Body of pancreas (tissue), 4 donors: ENCODE measurements around the gene SSRP1. TPM values are rescaled to one million over a fixed set of nuclear protein-coding genes. Genes with fewer than 3 reads are reported as not detected.

ENCODE experiments used
- ATAC-seq: fragments of 150-250 bp; one replicate; pipeline ENCODE4 v1.9.1; 2016
- DNase-seq, 4 donors: peaks; one replicate each; pipeline ENCODE4 v3.0.0-alpha.2; 2019
- H3K27ac ChIP-seq, 4 donors: fragments of 200-600 bp; sonication (generic); 1 replicate in 3 of 4; 2 replicates in 1 of 4; pipeline versions ENCODE4 v1.5.1 to v1.6.1; 2016 to 2019; ENCODE audit warnings: mild to moderate bottlenecking in 1 of 4, mixed read lengths in 1 of 4, moderate library complexity in 1 of 4
- H3K27me3 ChIP-seq, 2 donors: fragments of 200-600 bp; sonication (generic); one replicate each; pipeline ENCODE4 v1.6.0; 2016; ENCODE audit warnings: mild to moderate bottlenecking in 1 of 2
- H3K36me3 ChIP-seq, 2 donors: fragments of 200-600 bp; sonication (generic); replicated peaks in 1 of 2; 2 replicates each; pipeline ENCODE4 v1.5.1; 2016; ENCODE audit warnings: low read depth in 2 of 2; ENCODE audit not compliant: insufficient read depth in 1 of 2
- H3K4me1 ChIP-seq: fragments of 200-600 bp; sonication (generic); one replicate; pipeline ENCODE4 v1.6.0; 2016
- H3K4me3 ChIP-seq, 2 donors: fragments of 200-600 bp; sonication (generic); 1 replicate in 1 of 2; 2 replicates in 1 of 2; pipeline ENCODE4 v1.5.1; 2016 to 2019
- H3K9me3 ChIP-seq, 3 donors: fragments of 200-600 bp; sonication (generic); 1 replicate in 2 of 3; 2 replicates in 1 of 3; pipeline ENCODE4 v1.5.1; 2016
- POLR2A ChIP-seq, 3 donors: fragments of 450-650 bp; IDR thresholded peaks; one replicate each; pipeline ENCODE4 v1.6.1; 2016; ENCODE audit warnings: antibody characterized with exemption in 3 of 3, mild to moderate bottlenecking in 2 of 3
- WGBS, 2 donors: methylation state at CpG; one replicate each; pipeline ENCODE4 v1.1.5; 2017; 5-methylcytosine and 5-hydroxymethylcytosine counted together
- intact Hi-C: fragments of 100-400 bp; cut with DNase I; formaldehyde crosslinking; loops from one replicate; pipeline ENCODE4 v1.15.1; 2023
- total RNA-seq, 2 donors: library from RNA; depleted of rRNA; stranded (reverse); fragments of >200 nt; gene quantifications; one replicate each; pipeline ENCODE4 v1.1.0, GENCODE V29; 2016
- TF ChIP-seq, protein P1 (sequence below), 7 experiments: fragments of 450-650 bp in 4 of 7; fragments of 200-600 bp in 3 of 7; sonication (generic) in 3 of 7; IDR thresholded peaks; one replicate each; pipeline ENCODE4 v1.5.1; 2016 to 2019; ENCODE audit warnings: antibody characterized with exemption in 7 of 7

Gene SSRP1
- total RNA-seq, 2 donors from 2014 or later, result 44.2 to 51.9 TPM

DNA sequence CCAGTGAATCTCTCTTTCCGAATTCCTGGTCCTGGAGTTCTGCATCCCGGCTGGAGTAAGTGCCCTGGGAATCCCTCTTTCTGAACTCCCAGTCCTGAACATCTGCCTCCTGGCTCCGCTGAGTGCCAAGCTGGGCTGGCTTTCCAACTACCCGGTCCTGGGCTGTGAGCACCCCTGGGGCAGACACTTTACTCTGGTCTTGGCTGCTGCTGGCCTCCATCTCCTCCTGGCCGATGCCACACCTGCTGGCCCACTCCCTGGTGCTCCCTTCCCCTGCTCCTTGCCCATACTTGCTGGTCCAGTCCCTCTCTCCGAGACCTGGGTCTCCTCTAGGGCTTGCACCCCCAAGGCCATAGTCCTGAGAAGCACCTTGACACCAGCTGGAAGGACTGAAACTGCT, 25.6 kb downstream of the SSRP1 start:
- H3K36me3 ChIP-seq, result peaks cover 3 to 6% of the 10 kb centered on the region in 2 donors
- H3K27ac ChIP-seq, result peak overlapping the region; percentile 84 to 97 (median 92)
- H3K9me3 ChIP-seq, result no peaks in the 10 kb centered on the region
- no peak for ATAC-seq
- DNase-seq, result peak in 1 of 4 donors; percentile 24
- H3K4me1 ChIP-seq, result peaks cover 81% of the 10 kb centered on the region
- no peak overlapping the region for H3K4me3 ChIP-seq
- WGBS, 2 donors, result 62 to 75% methylated on average over 5 to 6 of the region's 6 CpGs
- H3K27me3 ChIP-seq, result no peaks in the 10 kb centered on the region
- TF ChIP-seq POLR2A (IDR thresholded peaks at IDR 0.05), result no peak
- TF ChIP-seq, protein P1, sequence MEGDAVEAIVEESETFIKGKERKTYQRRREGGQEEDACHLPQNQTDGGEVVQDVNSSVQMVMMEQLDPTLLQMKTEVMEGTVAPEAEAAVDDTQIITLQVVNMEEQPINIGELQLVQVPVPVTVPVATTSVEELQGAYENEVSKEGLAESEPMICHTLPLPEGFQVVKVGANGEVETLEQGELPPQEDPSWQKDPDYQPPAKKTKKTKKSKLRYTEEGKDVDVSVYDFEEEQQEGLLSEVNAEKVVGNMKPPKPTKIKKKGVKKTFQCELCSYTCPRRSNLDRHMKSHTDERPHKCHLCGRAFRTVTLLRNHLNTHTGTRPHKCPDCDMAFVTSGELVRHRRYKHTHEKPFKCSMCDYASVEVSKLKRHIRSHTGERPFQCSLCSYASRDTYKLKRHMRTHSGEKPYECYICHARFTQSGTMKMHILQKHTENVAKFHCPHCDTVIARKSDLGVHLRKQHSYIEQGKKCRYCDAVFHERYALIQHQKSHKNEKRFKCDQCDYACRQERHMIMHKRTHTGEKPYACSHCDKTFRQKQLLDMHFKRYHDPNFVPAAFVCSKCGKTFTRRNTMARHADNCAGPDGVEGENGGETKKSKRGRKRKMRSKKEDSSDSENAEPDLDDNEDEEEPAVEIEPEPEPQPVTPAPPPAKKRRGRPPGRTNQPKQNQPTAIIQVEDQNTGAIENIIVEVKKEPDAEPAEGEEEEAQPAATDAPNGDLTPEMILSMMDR (IDR thresholded peaks at IDR 0.05), result no peak
- intact Hi-C loops, result no loop called here

DNA sequence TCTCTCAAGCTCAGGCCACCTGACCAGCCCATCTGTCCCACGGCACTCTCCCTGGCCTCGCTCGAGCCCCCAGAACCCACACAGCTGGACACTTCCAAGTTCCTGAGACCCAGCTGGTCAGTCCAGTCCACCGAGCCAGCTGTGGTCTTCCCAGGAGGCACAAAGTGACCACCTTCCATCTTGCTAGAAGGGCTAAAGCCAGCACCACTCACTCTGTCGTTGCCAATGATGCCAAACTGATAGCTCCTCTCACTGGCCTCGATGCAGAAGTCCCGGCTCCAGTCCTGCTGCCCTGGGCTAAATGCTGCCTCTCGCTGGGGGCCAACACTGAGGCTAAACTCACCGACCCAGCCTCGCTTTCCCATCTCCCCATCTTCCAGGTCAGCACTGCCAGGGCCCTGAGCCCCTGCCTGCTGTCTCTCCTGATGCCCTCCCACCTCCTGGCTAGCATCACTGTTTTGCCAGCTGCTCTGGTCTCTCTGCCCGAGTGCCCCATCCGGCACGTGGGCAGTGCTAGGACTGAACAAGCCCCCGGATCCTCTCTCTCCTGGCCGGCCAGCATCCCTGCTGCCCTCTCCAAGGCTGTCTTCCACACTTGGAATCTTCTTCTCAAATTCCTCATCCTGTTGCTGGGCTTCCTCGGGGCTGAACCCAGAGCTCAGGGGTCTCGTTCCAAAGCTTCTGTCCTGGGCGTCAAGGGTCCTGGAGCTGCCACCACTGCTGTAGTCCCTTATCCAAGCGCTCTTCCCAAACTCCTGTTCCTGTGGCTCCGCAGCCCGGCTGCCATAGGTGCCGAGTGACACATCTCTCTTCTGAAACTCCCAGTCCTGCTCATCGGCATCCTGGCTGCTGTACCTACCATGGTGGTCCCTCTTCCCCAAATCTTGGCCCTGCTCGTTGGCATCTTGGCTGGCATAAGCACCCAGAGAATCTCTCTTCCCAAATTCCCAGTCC, 26.3 kb downstream of the SSRP1 start:
- no peak for ATAC-seq
- TF ChIP-seq, protein P1 (IDR thresholded peaks at IDR 0.05), result no peak
- no peak for TF ChIP-seq POLR2A (IDR thresholded peaks at IDR 0.05)
- Histone ChIP-seq H3K4me1 (peaks cover 81% of the 10 kb centered on the region), H3K27ac (peak overlapping the region; percentile 84 to 97 (median 92)), H3K9me3 (no peaks in the 10 kb centered on the region), H3K27me3 (no peaks in the 10 kb centered on the region), H3K4me3 (no peak overlapping the region), H3K36me3 (peaks cover 2 to 6% of the 10 kb centered on the region in 2 donors)
- peak in 1 of 4 donors; percentile 13 for DNase-seq
- intact Hi-C loops, result no loop called here
- WGBS, 2 donors, result 85 to 87% methylated on average over 24 of the region's 24 CpGs

DNA sequence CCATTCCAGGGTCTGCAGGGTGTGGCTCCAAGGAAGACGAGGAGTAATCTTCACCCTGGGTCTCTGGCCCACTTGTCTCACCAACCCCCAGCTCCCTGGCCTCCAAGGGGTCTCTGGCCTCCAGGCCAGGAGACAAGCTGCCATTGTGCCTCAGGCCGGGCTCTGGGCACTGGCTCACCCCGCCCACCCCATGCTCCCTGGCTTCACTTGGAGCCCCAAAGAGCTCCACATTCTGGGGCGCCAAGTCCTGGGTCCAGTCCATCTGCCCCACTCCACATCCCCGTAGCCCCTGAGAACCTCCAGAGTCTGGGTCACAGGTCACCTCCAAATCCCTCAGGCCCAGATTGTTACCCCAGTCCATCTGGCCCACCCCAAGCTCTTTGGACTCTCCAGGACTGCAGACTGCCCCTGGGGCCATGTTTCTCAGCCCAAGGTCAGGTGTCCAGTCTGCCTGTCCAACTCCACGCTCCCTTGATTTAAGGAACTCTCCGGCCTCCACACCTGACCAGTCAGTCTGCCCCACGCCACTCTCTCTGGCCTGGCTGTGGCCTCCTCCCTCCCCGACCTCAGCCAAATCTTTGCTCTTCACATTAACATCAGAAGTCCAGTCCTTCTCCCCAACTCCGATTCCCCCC, 27.1 kb downstream of the SSRP1 start:
- no peak for ATAC-seq
- intact Hi-C loops, result no loop called here
- Histone ChIP-seq H3K9me3 (no peaks in the 10 kb centered on the region), H3K27me3 (no peaks in the 10 kb centered on the region), H3K27ac (peak overlapping the region in 2 of 4 donors; percentile 24 to 25), H3K36me3 (peaks cover 0 to 6% of the 10 kb centered on the region in 2 donors), H3K4me3 (no peak overlapping the region), H3K4me1 (peaks cover 89% of the 10 kb centered on the region)
- 95 to 97% methylated on average over 10 of the region's 10 CpGs for WGBS, 2 donors
- no peak for DNase-seq
- TF ChIP-seq, protein P1 (IDR thresholded peaks at IDR 0.05), result no peak
- TF ChIP-seq POLR2A (IDR thresholded peaks at IDR 0.05), result no peak

DNA sequence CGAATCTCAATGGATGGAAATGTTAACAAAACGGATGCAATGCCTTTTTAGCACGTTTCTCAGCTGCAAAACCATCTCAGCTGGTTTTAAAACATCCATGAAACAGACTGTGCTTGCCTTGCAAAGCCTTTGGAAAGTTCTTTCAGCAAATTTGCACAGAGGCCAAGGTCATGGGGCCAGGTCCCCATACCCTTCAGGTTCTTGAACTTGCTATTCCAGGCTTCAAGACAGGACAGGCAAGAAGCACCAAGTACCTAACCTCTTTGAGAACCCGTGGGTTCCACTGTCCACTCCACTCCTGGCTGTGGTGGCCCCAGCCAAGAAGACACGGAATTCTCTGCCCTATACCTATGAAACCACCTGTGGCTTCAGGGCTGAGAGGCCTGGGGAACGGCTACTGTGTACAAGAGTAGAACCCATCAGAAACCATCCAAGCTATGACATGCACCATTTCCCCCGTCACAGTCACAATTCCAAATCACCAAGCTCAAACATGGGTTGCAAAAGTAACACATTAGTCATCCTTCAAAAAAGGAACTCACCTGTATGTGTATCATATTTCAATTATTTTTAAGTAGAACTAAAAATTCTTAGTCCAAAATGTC, 27.9 kb downstream of the SSRP1 start:
- Histone ChIP-seq H3K9me3 (no peaks in the 10 kb centered on the region), H3K4me1 (peaks cover 84% of the 10 kb centered on the region), H3K27me3 (no peaks in the 10 kb centered on the region), H3K27ac (no peak overlapping the region), H3K4me3 (no peak overlapping the region), H3K36me3 (peaks cover 0 to 6% of the 10 kb centered on the region in 2 donors)
- TF ChIP-seq POLR2A (IDR thresholded peaks at IDR 0.05), result no peak
- TF ChIP-seq, protein P1 (IDR thresholded peaks at IDR 0.05), result no peak
- WGBS, 2 donors, result 69 to 70% methylated on average over 7 of the region's 7 CpGs
- intact Hi-C loops, result no loop called here
- DNase-seq (no peak), ATAC-seq (no peak)
